GM12891 (cell line): ENCODE data around the gene GLB1L3.

ENCODE experiments used
- POLR2A ChIP-seq: IDR thresholded peaks from 2 replicates; pipeline ENCODE4 v1.6.1; 2011; ENCODE audit warnings: low read depth, low read length, control low read depth
- POLR2AphosphoS5 ChIP-seq: IDR thresholded peaks from 2 replicates; pipeline ENCODE4 v1.6.1; 2011; ENCODE audit warnings: low read depth, low read length, control low read depth
- POU2F2 ChIP-seq: IDR thresholded peaks from 2 replicates; pipeline ENCODE4 v1.6.1; 2011; ENCODE audit warnings: low read depth, mild to moderate bottlenecking, control low read depth, low read length, moderate library complexity
- SPI1 ChIP-seq: IDR thresholded peaks from 2 replicates; pipeline ENCODE4 v1.6.1; 2011; ENCODE audit warnings: low read depth, low read length, control low read depth
- TAF1 ChIP-seq: IDR thresholded peaks from 2 replicates; pipeline ENCODE4 v1.6.1; 2011; ENCODE audit warnings: low read depth, low read length, control low read depth

GRCh38 chr11:134293119-134294113, 17.2 kb downstream of the GLB1L3 start:
- TF ChIP-seq POLR2A (no peak), POLR2AphosphoS5 (no peak), SPI1 (no peak), TAF1 (no peak), POU2F2 (no peak)
